Activated CD4-positive, alpha-beta T cell treated with anti-CD3 and anti-CD28 coated beads for 4 hours (primary cell): ENCODE measurements around the gene TMCC3.

ENCODE experiments used
- DNase-seq, 2 donors: peaks; one replicate each; pipeline ENCODE4 v3.0.0-alpha.2; 2020

TMCC3 gene

GRCh38 chr12:94671917-94672316, 21.6 kb upstream of the TMCC3 start:
- DNase-seq = no peak

DNA sequence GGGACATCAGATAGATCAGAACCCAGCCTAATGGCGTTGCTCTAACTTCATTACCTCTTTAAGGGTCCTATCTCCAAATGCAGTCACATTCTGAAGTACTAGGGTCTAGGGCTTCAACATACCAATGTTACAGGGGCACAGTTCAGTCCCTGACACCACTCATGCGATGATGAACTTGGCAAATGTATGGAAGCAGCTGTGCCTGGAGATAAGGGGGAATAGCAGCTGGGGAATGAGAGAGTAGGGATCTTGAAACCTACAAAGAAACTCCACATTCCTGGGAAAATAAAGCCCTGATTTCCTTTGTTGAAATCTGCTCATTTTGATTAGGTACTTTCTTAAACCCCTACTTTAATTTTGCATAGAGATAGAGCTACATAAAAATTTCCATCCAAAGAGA, 20.5 kb upstream of the TMCC3 start:
- DNase-seq = no peak

GRCh38 chr12:94670075-94670474, 19.7 kb upstream of the TMCC3 start:
- DNase-seq = no peak

GRCh38 chr12:94667031-94667540, 16.7 kb upstream of the TMCC3 start:
- no peak for DNase-seq

DNA sequence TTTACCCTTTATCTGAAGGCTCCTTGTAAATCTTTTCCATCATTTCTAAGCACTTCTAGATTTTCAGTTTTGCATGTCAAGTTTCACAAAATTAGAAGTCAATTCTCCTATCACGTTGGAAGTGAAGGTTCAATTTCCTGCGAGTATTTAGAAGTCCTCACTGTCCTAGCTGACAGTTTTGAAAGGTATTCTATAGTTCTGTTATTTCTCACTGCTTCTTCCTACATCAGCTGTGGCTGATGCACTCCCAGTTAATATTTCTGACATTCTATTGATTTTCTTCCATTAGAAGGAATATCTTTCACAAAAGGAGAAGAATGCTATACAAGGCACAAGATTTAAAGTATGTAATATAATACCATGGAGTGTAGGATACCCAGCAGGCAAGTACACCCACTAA, 15.8 kb upstream of the TMCC3 start:
- DNase-seq = no peak

DNA sequence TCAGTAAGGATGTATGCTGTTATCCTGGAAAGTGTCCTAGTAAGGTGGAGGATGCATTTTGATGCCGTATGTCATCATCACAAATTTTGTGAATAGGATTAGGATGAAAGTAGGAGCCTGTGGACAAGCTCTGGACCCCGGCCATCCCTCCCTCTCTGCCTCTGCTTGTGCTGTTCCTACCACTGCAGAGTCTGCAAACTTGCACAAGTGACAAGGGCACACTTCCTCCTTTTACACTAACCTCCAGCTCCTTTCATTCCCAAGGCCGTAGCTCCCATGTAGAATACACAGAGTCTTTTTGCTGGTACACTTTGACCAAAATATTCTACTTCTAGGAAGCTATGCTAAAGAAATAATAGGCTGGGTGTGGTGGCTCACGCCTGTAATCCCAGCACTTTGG, 13.3 kb upstream of the TMCC3 start:
- DNase-seq = no peak

GRCh38 chr12:94663071-94663470, 12.7 kb upstream of the TMCC3 start:
- no peak for DNase-seq

DNA sequence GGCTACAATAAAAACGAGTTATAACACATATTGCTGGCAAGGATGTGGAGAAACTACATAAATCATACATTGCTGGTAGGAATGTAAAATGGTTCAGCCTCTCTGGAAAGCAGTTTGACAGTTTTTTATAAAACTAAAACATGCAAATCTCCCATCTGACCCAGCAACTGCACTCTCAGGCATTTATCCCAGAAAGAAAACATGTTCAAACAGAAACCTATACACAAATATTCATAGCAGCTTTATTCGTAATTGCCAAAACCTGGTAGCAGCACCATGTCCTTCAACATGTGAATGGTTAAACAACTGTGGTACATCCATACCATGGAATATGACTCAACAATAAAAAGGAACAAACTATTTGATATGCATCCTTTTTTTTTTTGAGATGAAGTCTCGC, 10.1 kb upstream of the TMCC3 start:
- DNase-seq = no peak

DNA sequence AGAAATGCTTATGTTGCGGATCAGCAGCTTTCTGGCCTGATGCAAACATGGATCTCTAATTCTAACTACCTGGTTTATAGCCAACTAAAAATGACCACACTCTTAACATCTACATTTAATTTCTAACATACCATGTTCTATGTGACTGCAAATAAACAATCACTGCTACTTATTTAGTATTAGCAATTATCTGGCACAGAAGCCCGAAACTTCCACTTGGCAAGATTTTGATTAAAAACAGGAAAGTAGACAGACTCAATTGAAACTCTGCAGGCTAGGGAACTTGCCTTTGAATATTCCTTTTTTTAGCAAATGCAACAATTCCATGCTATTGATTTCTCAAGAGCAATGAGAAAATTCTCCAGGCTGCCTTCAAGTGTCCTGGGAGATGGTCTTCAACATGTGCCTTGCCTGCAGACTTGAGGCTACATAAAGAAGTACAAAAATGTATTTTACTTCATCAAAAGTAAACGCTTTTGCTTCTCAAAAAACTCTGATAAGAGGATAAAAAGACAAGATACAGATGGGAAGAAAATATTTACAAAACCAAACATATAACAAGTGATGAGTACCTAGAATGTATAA, 9.1 kb upstream of the TMCC3 start:
- no peak for DNase-seq

GRCh38 chr12:94658931-94659330, 8.6 kb upstream of the TMCC3 start:
- no peak for DNase-seq

DNA sequence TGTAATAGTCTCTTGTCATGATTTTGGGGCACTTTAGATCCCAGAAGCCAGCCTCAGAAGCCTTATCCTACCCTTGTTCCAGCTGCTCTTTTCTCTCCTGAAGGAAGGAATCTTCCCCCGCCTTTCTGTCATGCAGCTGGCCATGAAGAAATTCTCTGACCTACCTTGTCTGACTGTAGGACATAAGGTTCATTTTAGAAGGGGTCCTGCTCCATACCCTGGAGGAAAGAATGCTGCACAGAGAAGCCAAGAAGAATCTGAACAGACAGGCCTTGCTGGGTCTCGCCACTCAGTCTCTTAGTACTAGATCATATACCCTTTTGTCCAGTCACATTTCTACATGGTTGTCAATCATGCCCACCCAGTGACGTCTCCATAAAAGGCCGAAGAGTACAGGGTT, 6.2 kb upstream of the TMCC3 start:
- DNase-seq = no peak

- peak; percentile 14 to 25 for DNase-seq
These were observed 811 bp downstream of the TMCC3 start for GRCh38 chr12:94649349-94650142.

GRCh38 chr12:94648578-94648977, 1.8 kb downstream of the TMCC3 start:
- no peak for DNase-seq

DNA sequence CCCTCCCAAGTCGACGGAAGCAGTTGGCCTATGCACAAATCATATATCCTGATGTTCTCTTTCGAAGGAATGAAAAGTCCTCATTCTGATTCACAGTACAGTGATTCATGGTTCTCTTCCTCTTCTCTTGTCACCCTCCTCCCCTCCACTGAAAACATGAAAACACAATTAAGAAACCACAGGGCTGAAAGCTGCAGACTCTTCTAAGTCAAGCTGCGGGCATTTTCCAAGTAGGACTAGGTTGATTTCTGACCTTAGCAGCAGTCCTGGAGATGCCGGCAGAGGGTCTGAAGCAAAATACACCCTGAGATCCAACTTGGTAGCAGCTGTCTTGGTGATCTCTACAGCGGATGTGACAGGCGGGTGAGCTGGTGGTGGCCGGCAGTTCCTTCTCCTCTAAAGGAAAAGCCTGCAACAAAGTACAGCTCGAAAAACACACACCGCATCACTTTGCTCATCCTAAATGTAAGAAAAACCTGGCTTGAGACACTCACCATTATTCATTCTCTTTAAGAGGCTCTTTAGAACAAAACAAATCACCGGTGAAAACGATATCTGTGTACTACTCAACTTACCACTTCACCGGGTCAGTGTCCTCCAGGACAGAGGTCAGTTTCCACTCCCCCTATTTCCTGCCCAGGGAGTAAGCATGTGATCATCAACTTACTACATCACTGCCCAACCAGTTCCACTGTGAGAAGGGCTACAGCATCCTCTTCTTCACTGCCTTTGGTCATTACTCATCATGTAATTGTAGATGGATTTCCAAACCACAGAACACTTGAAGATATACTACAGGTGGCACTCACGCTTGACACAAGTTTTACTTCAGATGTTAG, 6.0 kb downstream of the TMCC3 start:
- no peak for DNase-seq

- no peak for DNase-seq
These were observed 6.8 kb downstream of the TMCC3 start for GRCh38 chr12:94643606-94644005.

GRCh38 chr12:94641283-94641682, 9.1 kb downstream of the TMCC3 start:
- no peak for DNase-seq

- DNase-seq = peak in 1 of 2 donors; percentile 23
These were observed 10.0 kb downstream of the TMCC3 start for GRCh38 chr12:94640134-94640928.

DNA sequence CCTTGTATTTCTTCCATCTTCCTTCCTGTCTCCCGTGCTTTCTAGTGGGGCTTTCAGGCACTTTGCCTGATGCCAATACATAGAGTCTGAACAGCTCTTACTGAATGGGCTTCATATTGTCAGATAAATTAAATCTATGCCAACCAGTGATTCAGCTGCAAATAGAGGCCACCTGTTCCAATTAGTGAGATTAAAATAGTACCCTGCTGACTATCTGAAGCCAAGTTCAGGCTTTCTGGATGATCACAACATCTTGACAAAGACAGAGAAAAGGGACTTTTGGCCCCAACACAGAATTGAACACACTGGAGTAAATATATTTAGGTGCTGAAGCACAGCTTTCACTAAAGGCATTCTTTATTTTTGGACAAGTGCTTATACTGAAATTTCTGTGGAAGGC, 11.8 kb downstream of the TMCC3 start:
- no peak for DNase-seq

GRCh38 chr12:94637390-94638113, 12.8 kb downstream of the TMCC3 start:
- no peak for DNase-seq

GRCh38 chr12:94636462-94637085, 13.8 kb downstream of the TMCC3 start:
- DNase-seq = no peak

DNA sequence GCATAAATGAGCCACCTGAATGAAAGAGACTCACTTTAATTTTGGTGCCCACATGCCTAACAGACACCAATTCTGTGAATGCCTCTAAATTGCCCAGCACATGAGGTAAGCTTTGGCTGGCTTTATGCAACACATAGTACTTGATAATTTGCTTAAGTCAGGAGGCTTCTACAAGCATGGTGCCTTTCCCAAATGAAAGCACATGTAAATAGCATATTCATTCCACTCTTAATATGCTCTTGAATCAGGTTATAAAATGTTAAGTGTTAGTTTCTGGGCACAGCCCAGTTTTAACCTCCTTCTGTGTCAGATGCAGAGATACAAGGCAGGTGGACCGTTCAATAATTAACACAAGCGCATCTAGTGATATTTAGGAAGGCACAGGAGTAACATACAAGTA, 15.6 kb downstream of the TMCC3 start:
- DNase-seq = no peak

GRCh38 chr12:94633401-94633800, 17.0 kb downstream of the TMCC3 start:
- DNase-seq = no peak
